Upper lobe of left lung (tissue), 4 donors: ENCODE measurements around the gene ASMTL.

ENCODE experiments used
- CTCF ChIP-seq, 6 experiments: fragments of 450-650 bp in 4 of 6; fragments of 200-600 bp in 2 of 6; sonication (generic) in 2 of 6; IDR thresholded peaks; one replicate each; pipeline ENCODE4 v1.5.1; 2016 to 2019; ENCODE audit warnings: antibody characterized with exemption in 6 of 6
- EP300 ChIP-seq, 4 donors: sonication (generic); formaldehyde crosslinking; IDR thresholded peaks; one replicate each; pipeline ENCODE4 v1.5.1; 2017; ENCODE audit warnings: antibody characterized with exemption in 4 of 4, control low read depth in 2 of 4
- POLR2A ChIP-seq, 4 donors: fragments of 450-650 bp; IDR thresholded peaks; one replicate each; pipeline ENCODE4 v1.5.1; 2016 to 2017; ENCODE audit warnings: antibody characterized with exemption in 4 of 4, mild to moderate bottlenecking in 2 of 4
- POLR2AphosphoS5 ChIP-seq, 2 donors: sonication (generic); formaldehyde crosslinking; IDR thresholded peaks; one replicate each; pipeline ENCODE4 v1.5.1; 2017; ENCODE audit warnings: antibody characterized with exemption in 2 of 2

GRCh38 chrX:1368385-1368698, 84.4 kb downstream of the ASMTL start:
- TF ChIP-seq CTCF (IDR thresholded peaks at IDR 0.05) (no peak), POLR2A (IDR thresholded peaks at IDR 0.05) (no peak), POLR2AphosphoS5 (IDR thresholded peaks at IDR 0.05) (no peak), EP300 (IDR thresholded peaks at IDR 0.05) (no peak)
